Type B pancreatic cell (in vitro differentiated cells): ENCODE results near the gene ANKRD2. TPM values are rescaled to one million over a fixed set of nuclear protein-coding genes. Genes with fewer than 3 reads are reported as not detected.

Source experiments
- DNase-seq: peaks from one replicate; pipeline ENCODE4 v3.0.0; 2021; ENCODE audit warnings: mixed read lengths; ENCODE audit not compliant: unreplicated experiment; ENCODE audit errors: extremely low spot score
- H3K27ac Mint-ChIP-seq: 2 replicates; pipeline ENCODE4 v1.8.0; 2021; ENCODE audit warnings: mild to moderate bottlenecking, mixed read lengths
- H3K27me3 Mint-ChIP-seq: 2 replicates; pipeline ENCODE4 v1.8.0; 2021; ENCODE audit warnings: mixed read lengths
- H3K36me3 Mint-ChIP-seq: 2 replicates; pipeline ENCODE4 v1.8.0; 2021; ENCODE audit warnings: mixed read lengths
- H3K4me1 Mint-ChIP-seq: one replicate; pipeline ENCODE4 v1.8.0; 2021; ENCODE audit warnings: mixed read lengths; ENCODE audit not compliant: unreplicated experiment
- H3K4me3 Mint-ChIP-seq: 2 replicates; pipeline ENCODE4 v1.8.0; 2021; ENCODE audit warnings: mild to moderate bottlenecking, mixed read lengths
- H3K9me3 Mint-ChIP-seq: 2 replicates; pipeline ENCODE4 v1.8.0; 2021; ENCODE audit warnings: mixed read lengths
- CTCF ChIP-seq: fragments of 200-600 bp; sonication (generic); conservative IDR thresholded peaks from 2 replicates; pipeline ENCODE4 v1.5.0; 2021; ENCODE audit warnings: antibody characterized with exemption, mild to moderate bottlenecking
- total RNA-seq: library from RNA; stranded (reverse); gene quantifications from 2 replicates; pipeline ENCODE4 v1.2.1, GENCODE V29; 2021; ENCODE audit warnings: low replicate concordance

Gene ANKRD2
- total RNA-seq, 1 donor from 2014 or later = not detected

- no peaks in the 10 kb centered on the region for H3K9me3 Mint-ChIP-seq
- no peak for DNase-seq
- peak overlapping the region; percentile 54 for H3K27ac Mint-ChIP-seq
- no peaks in the 10 kb centered on the region for H3K27me3 Mint-ChIP-seq
- H3K36me3 Mint-ChIP-seq = no peaks in the 10 kb centered on the region
- peaks cover 30% of the 10 kb centered on the region for H3K4me1 Mint-ChIP-seq
- TF ChIP-seq CTCF = no peak
- H3K4me3 Mint-ChIP-seq = no peak overlapping the region
Observed at GRCh38 chr10:97538411-97538810, 34.2 kb upstream of the ANKRD2 start.

- Mint-ChIP-seq H3K36me3 (no peaks in the 10 kb centered on the region), H3K27me3 (no peaks in the 10 kb centered on the region), H3K27ac (peak overlapping the region; percentile 54), H3K9me3 (no peaks in the 10 kb centered on the region), H3K4me3 (no peak overlapping the region), H3K4me1 (peaks cover 34% of the 10 kb centered on the region)
- no peak for TF ChIP-seq CTCF
- DNase-seq = no peak
Observed at GRCh38 chr10:97538839-97539238, 33.7 kb upstream of the ANKRD2 start.

GRCh38 chr10:97539523-97540200 lies 32.9 kb upstream of the ANKRD2 start:
- H3K4me1 Mint-ChIP-seq = peaks cover 34% of the 10 kb centered on the region
- peak overlapping the region; percentile 75 for H3K27ac Mint-ChIP-seq
- peak overlapping the region; percentile 39 for H3K4me3 Mint-ChIP-seq
- H3K9me3 Mint-ChIP-seq = no peaks in the 10 kb centered on the region
- DNase-seq = no peak
- no peaks in the 10 kb centered on the region for H3K36me3 Mint-ChIP-seq
- no peaks in the 10 kb centered on the region for H3K27me3 Mint-ChIP-seq
- no peak for TF ChIP-seq CTCF

- Mint-ChIP-seq H3K27ac (no peak overlapping the region), H3K36me3 (no peaks in the 10 kb centered on the region), H3K27me3 (no peaks in the 10 kb centered on the region), H3K9me3 (no peaks in the 10 kb centered on the region), H3K4me1 (peaks cover 34% of the 10 kb centered on the region), H3K4me3 (no peak overlapping the region)
- DNase-seq = no peak
- peak; percentile 25 for TF ChIP-seq CTCF
Observed at GRCh38 chr10:97540669-97541500, 31.7 kb upstream of the ANKRD2 start.

GRCh38 chr10:97542169-97543024 lies 30.2 kb upstream of the ANKRD2 start:
- peak overlapping the region; percentile 70 for H3K4me3 Mint-ChIP-seq
- TF ChIP-seq CTCF = no peak

More at GRCh38 chr10:97542169-97543024, 30.2 kb upstream of the ANKRD2 start:
- Mint-ChIP-seq H3K4me1 (peaks cover 42% of the 10 kb centered on the region), H3K9me3 (no peaks in the 10 kb centered on the region), H3K27ac (peak overlapping the region; percentile 90), H3K27me3 (no peaks in the 10 kb centered on the region), H3K36me3 (no peaks in the 10 kb centered on the region)
- DNase-seq = no peak
